HG02973 (cell line): ENCODE results near the gene GMPR.

Experiments used
- ATAC-seq: cut with Tn5 transposase; IDR thresholded peaks from one replicate; pipeline ENCODE4 v1.9.1; 2021; ENCODE audit warnings: moderate library complexity; ENCODE audit not compliant: unreplicated experiment

Gene GMPR

DNA sequence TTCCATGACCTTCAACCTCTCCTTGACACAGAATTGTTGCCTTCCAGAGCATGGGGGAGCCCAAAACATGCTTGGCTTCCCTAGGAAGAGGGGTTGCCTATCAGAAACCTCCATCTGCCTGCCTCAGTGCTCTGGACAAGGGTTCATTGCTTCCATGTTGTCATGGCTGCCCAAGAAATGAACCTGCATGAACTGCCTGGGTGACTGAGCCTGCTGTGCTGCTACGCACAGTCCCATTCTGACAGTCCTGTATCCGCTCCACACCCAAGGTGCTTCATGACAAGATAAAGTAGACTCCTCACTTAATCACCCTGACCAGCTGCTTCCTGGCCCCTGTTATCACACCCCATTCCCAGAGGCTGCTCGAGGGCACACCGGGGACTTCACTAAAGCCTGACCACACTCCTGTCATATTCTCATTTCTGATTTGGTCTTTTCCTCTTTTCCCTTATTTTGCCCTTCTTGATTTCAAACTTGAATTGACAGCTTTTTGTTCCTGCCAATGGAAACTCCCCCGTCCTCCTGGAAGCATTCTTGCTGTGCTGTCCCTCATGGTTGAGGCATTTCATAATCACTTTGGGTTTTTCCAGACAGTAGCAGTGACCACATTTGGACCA is 31.9 kb downstream of the GMPR start:
- ATAC-seq, result no peak

GRCh38 chr6:16271428-16271827 is 33.0 kb downstream of the GMPR start:
- no peak for ATAC-seq

DNA sequence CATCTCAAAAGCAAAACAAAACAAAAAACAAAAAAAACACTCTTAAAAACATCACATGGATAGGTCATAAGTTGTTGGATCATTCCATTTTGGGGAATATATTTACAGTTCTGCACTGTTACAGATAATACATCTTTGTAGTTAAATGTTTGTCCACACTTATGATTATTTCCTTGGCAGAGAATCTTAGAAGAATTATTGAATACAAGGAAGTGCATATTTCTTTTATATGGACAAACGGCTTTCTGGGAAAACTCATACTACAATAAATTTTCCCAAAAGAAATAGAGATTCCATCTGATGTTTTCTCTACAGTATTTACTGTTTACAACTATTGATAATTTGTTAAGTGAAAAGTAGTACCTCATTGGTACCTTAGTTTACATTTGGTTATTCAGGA is 33.8 kb downstream of the GMPR start:
- no peak for ATAC-seq

- ATAC-seq, result no peak
Measured at GRCh38 chr6:16273256-16273655, 34.9 kb downstream of the GMPR start.

GRCh38 chr6:16274483-16274882 is 36.1 kb downstream of the GMPR start:
- no peak for ATAC-seq

DNA sequence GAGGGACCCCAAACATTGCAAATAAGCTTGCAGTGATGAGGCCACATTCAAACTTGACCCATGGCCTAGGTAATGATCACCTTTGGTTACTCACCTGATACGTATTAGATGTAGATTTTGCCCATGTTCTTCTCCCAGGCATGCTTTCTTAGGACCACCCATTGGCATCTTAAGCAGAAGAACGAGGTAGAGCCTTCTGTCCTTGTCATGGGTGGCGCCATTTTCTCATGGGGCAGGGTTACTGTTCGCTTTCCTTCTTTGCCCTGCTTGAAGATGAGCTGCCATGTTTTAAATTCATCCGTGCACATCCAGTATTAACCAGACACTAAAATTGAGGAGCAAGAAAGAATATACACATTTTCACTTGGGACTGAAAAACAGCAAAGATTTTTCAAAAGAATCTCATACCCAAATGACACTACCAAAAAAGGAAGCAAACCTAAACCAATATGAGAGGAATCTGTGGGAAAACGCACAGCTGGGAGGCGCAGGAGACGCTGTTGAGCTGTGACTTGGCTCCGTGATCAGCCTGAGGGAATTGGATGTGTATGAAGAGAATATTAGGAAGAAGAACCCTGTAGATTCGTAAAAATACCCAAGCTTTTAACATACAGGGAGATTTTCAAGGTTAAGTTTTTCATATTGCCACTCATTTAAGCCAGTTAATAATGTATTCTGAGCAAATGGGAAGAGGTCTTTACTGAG is 36.6 kb downstream of the GMPR start:
- ATAC-seq, result no peak

DNA sequence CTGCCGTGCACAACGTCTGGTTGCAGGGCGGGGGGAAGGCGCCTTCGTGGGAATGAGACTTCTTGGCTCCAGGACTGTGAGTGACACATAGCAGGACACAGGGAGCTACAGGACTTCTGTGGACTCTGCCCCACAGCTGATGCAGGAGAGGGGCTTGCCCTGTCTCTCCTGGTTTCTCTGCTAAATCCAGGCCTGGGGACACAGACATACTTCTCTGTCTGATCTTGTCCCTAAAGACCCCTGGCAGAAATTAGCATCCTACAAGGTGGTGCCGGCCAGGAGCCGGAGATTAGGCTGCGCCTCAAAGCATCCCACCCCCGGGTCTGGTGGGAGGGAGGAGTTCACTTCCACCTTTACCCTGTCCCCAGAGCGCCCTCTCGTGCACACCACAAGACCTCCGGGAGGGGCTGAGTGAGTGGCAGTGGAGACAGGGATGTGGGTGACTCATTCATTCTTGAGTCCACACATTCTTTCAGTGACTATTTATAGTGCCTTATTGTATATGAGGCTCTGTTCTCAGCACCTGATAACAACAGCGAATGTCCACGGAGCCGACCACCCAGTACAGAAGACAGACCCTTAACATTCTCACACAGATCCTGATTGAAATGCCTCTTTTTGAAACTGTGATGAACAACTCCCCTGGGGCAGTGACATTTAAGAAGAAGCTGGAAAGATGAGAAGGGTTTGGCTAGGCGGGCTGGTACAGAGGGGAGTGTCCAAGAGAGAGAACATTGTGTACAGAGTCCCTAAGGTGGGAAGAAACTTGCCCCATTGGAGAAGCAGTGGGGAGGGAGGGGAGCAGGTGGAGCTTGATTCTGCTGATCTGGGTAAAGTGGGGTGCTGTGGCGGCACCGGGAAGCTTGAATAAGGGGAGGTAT is 39.0 kb downstream of the GMPR start:
- ATAC-seq, result no peak

- ATAC-seq, result no peak
Measured at GRCh38 chr6:16278048-16278724, 39.8 kb downstream of the GMPR start.

GRCh38 chr6:16278750-16279149 is 40.4 kb downstream of the GMPR start:
- no peak for ATAC-seq

DNA sequence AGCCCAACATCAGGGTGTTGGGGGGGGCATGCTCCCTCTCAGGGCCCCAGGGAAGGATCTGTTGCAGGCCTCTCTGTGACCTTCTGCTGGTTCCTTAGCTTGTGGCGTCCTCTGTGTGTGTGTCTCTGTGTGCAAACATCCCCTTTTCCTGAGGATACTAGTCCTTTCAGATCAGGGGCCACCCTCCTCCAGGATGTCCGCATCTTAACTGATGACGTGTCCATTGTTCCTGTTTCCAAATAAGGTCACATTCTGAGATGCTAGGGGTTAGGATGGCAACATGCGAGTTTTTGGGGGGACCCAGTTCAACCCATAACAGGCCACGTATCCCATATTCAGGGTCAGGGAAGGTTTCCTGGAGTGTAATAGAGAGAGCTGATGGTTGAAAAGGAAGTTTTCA is 40.9 kb downstream of the GMPR start:
- no peak for ATAC-seq

DNA sequence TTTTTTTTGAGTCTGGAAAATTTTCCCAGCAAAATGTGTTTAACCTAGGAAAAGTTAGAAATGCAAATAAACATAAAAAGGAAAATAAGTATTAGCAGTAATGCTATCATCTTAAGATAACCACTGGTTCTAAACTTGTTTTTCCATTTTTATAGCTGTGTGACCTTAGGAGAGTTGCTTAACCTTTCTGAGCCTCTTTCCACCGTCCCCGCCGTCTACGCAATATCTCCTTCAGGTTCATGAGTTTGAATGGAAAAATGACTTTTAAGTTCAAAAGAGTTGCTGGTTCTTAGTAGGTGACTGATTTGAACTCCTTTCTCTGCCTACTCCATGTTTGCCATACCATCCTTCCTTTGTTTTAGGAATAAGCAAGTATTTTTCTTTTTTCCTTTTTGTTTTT is 44.0 kb downstream of the GMPR start:
- no peak for ATAC-seq

DNA sequence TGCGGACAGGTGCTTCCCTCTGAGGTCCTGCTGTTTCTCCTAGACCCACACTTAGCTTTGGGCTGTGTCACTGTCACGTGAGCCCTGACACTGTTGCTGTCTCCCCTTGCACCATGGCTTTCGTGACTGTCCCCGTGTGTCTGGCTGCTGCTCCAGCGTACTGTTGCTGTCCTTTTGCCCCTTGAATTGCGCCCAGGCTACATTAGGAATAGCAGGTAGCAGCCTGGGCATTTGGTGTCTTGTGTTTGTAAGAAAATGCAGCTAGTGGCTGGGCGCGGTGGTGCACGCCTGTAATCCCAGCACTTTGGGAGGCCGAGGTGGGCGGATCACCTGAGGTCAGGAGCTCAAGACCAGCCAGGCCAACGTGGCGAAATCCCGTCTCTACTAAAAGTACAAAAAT is 46.1 kb downstream of the GMPR start:
- no peak for ATAC-seq

GRCh38 chr6:16285467-16286150 is 47.2 kb downstream of the GMPR start:
- no peak for ATAC-seq

DNA sequence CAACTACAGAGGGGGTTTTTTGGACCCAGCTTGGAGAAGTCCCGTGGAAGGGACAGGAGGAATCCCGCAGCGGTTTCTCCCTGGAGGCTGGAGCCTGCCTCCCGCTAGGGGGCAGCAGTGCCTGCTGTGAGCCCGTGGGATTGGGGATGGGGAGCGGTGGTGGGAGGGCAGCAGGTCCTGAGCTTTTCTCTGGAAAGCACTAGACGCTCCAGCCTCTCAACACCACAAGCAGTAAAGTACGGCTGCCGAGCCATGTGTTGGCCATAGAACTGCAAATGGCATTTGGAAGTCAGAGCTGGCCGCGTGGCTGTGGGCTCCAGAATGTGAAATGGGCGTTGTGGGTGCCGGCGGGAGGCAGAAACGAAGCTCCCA is 47.8 kb downstream of the GMPR start:
- ATAC-seq, result no peak

GRCh38 chr6:16288163-16288562 is 49.8 kb downstream of the GMPR start:
- no peak for ATAC-seq

- ATAC-seq, result no peak
Measured at GRCh38 chr6:16291739-16292138, 53.4 kb downstream of the GMPR start.

GRCh38 chr6:16292432-16292831 is 54.0 kb downstream of the GMPR start:
- no peak for ATAC-seq

- ATAC-seq, result no peak
Measured at GRCh38 chr6:16292942-16293341, 54.6 kb downstream of the GMPR start.

GRCh38 chr6:16294371-16294770 is 56.0 kb downstream of the GMPR start:
- no peak for ATAC-seq

GRCh38 chr6:16295060-16295459 is 56.7 kb downstream of the GMPR start:
- ATAC-seq, result no peak

DNA sequence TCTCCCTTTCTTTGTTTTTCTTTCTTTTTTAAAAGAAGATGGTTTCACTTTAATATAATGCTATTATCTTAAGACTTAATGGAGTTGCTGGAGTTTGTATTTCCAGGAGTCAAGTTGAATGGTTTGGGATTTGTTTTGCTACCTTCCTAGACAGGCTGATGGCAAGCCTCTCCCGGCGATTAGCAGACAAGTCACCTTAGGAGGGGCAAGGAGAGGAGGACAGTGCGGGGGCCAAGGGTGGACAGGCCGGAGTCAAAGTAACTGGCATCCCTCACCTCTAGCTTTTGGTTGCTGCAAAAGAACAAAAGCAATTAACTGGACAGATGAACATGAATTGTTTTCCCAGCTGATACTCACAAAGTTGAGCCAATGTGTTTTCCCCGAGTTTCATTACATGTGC is 57.1 kb downstream of the GMPR start:
- no peak for ATAC-seq
